Gastroesophageal sphincter (tissue), 3 donors: Measurements from ENCODE around the gene HLA-DPB1.

Source experiments
- CTCF ChIP-seq, 4 experiments: fragments of 200-600 bp in 2 of 4; fragments of 450-650 bp in 2 of 4; sonication (generic) in 1 of 4; IDR thresholded peaks; one replicate each; pipeline ENCODE4 v1.5.1; 2017 to 2019; ENCODE audit warnings: antibody characterized with exemption in 4 of 4, mild to moderate bottlenecking in 2 of 4, moderate library complexity in 2 of 4
- EP300 ChIP-seq: sonication (generic); formaldehyde crosslinking; IDR thresholded peaks from one replicate; pipeline ENCODE4 v1.6.1; 2017; ENCODE audit warnings: antibody characterized with exemption, mild to moderate bottlenecking
- POLR2A ChIP-seq, 2 donors: fragments of 450-650 bp; IDR thresholded peaks; one replicate each; pipeline ENCODE4 v1.6.1; 2017; ENCODE audit warnings: antibody characterized with exemption in 2 of 2, mild to moderate bottlenecking in 2 of 2, moderate library complexity in 1 of 2
- POLR2AphosphoS5 ChIP-seq: sonication (generic); formaldehyde crosslinking; IDR thresholded peaks from one replicate; pipeline ENCODE4 v1.6.1; 2017; ENCODE audit warnings: antibody characterized with exemption

- TF ChIP-seq CTCF (IDR thresholded peaks at IDR 0.05) (no peak), POLR2AphosphoS5 (no peak), EP300 (no peak), POLR2A (IDR thresholded peaks at IDR 0.05) (no peak)
Observed at GRCh38 chr6:33078442-33078841, 2.7 kb downstream of the HLA-DPB1 start.
